Activated CD4-positive, alpha-beta T cell treated with anti-CD3 and anti-CD28 coated beads, Interleukin-2, amount 50 U/mL, for 1 hour (primary cell): ENCODE data around the gene L3MBTL1.

ENCODE experiments used
- DNase-seq: peaks from one replicate; pipeline ENCODE4 v3.0.0-alpha.2; 2020

The L3MBTL1 gene

DNA sequence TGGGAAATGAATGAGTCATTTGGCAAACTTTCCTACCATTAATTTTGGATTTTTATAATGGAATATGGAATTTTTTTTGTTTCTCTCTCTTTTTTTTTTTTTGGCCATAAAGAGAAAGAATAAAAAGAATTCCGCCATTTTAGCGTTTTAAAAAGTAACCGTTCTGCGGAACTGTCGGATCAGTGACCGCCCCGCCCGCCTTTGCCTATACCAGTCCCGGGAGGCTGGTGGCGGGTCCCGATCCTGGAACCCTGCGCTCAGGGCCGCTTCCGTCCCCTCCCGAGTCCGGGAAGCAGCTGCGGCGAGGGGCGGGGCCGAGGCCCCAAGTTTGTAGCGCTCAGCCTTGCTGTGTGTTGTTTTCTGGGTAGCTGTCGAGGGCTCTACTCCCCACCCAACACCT lies 609 bp downstream of the L3MBTL1 start:
- no peak for DNase-seq

GRCh38 chr20:43508604-43509040 lies 1.1 kb downstream of the L3MBTL1 start:
- no peak for DNase-seq

DNA sequence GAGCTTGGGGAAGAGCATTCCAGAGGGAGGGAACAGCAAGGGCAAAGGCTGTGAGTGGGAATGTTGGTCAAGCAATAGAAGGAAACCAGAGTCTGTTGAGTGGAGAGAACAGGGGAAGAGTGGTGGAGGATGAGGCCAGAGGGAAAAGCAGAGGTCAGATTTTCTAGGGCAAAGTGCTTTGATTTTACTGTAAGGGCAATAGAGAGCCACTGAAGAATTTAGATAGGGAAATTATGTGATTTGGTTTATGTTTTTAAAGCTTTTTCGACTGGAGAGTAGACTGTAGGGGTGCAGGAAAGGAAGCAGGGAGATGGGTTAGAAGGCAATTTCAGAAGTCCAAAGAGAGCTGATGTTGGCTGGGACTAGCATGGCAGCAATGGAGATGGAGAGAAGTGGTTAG lies 4.4 kb downstream of the L3MBTL1 start:
- DNase-seq = no peak

DNA sequence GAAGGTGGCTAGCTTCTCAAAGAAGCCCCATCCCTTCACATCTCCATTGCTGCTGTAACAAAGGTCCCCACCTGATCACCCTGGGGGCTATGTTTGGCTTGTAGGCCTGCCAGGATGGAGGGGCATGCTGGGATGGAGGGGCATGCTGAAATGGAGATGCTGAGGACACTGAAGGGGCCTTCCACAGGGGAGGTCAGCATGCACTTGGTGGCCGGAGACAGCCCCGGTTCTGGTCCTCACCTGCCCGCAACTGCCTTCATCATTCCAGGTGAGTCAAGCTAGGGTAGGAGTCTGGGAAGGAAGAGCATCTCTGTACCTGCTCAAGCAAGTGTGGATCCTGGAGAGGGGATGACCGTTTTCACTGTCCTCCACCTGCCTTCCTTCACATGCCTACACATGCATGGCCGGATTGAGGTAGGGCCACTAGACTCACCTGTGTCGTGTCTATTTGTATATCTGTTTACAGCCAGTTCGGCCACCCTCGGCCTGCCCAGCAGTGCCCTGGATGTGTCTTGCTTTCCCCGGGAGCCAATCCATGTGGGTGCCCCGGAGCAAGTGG lies 6.0 kb downstream of the L3MBTL1 start:
- no peak for DNase-seq

- DNase-seq = peak; percentile 89
Observed at GRCh38 chr20:43513931-43514647, 6.6 kb downstream of the L3MBTL1 start.

DNA sequence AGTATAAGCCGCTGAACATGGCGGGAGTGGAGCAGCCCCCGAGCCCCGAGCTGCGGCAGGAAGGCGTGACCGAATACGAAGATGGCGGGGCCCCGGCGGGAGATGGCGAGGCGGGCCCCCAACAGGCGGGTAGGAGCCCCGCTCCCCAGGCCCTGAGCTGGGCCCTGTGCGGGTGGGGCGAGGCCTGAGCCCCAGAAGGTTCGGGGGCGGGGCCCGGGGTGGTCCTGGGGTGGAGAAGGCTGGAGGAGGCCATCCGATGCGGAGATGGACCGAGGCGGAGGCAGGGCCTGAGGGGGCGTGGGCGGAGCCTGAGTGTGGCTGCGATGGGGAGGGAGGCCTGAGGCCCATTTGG lies 7.1 kb downstream of the L3MBTL1 start:
- no peak for DNase-seq

- no peak for DNase-seq
Observed at GRCh38 chr20:43515628-43516027, 8.1 kb downstream of the L3MBTL1 start.

DNA sequence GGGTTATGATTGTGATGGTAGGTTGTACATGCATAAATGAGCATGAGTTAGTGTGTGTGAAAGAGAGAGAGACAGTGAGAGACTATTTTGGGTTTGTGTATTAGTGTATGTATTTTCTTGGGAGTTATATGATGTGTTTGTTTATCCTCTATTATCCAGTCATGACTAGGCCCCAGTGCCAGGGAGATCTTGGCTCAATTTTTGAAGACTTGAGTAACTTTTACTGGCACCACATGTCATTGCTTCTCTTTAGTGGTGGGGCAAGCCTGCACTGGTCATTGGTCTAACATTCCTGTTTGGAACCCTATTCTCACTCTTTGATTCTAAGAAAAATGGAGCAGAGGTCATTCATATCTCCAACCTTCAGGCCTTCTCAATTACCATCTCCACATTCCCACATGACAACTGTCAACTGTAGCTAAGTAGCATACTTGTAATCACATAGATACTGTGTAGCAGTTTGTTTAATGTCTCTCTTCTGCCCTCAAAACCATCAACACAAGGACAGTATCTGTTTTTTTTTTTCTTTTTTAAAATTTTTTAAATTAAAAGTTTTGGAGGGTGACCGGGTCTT lies 8.8 kb downstream of the L3MBTL1 start:
- DNase-seq = no peak

GRCh38 chr20:43520074-43520630 lies 12.7 kb downstream of the L3MBTL1 start:
- no peak for DNase-seq

GRCh38 chr20:43525021-43525420 lies 17.5 kb downstream of the L3MBTL1 start:
- no peak for DNase-seq

GRCh38 chr20:43528258-43528875 lies 20.9 kb downstream of the L3MBTL1 start:
- DNase-seq = no peak

DNA sequence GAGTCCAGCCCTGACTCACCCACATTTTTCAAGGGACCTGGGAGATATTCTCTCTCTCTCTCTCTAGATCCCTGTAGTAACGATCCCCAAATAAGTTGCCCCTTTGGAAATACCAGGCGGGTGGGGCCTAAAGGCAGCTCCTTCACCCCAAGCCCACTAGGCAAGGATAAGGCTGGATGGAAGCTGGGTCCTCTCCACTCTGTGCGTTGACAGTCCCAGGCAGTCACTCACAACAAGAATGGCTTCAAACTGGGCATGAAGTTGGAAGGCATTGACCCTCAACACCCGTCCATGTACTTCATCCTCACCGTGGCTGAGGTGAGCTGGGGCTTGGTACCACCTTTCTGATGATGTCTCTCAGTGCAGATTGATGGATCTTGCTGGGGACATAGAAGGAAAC lies 21.6 kb downstream of the L3MBTL1 start:
- no peak for DNase-seq

- no peak for DNase-seq
Observed at GRCh38 chr20:43529457-43530153, 22.1 kb downstream of the L3MBTL1 start.

- no peak for DNase-seq
Observed at GRCh38 chr20:43530321-43531090, 23.0 kb downstream of the L3MBTL1 start.

GRCh38 chr20:43531091-43531443 lies 23.6 kb downstream of the L3MBTL1 start:
- no peak for DNase-seq

DNA sequence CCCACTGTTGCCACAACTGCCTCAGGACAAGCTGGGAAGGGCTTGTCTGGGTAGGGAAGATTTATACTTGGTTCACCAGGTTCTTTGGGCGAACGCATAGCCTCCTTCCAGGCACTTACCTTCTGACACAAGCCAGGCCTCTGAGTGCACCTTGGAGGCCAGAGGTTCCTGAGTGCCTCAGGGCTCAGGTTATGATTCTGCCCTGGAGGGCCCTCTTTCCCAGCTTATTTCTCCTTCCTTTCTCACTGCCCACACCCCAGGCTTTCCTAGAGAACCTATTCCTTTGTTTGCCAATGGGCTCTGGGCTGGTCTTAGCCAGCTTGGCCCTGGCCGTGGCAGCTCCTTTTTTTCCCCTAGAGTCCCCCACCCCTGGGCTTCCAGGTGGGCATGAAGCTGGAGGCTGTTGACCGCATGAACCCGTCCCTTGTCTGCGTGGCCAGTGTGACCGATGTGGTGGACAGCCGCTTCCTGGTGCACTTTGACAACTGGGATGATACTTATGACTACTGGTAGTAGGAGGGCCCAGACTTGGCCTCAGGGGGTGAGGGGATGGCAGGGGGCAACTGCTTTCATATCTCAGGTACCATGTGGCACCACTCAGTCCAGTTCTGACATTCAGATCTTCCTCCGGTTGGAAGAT lies 25.0 kb downstream of the L3MBTL1 start:
- DNase-seq = no peak

- DNase-seq = no peak
Observed at GRCh38 chr20:43533060-43533459, 25.6 kb downstream of the L3MBTL1 start.

GRCh38 chr20:43534016-43534415 lies 26.5 kb downstream of the L3MBTL1 start:
- no peak for DNase-seq

GRCh38 chr20:43534791-43535350 lies 27.4 kb downstream of the L3MBTL1 start:
- no peak for DNase-seq

DNA sequence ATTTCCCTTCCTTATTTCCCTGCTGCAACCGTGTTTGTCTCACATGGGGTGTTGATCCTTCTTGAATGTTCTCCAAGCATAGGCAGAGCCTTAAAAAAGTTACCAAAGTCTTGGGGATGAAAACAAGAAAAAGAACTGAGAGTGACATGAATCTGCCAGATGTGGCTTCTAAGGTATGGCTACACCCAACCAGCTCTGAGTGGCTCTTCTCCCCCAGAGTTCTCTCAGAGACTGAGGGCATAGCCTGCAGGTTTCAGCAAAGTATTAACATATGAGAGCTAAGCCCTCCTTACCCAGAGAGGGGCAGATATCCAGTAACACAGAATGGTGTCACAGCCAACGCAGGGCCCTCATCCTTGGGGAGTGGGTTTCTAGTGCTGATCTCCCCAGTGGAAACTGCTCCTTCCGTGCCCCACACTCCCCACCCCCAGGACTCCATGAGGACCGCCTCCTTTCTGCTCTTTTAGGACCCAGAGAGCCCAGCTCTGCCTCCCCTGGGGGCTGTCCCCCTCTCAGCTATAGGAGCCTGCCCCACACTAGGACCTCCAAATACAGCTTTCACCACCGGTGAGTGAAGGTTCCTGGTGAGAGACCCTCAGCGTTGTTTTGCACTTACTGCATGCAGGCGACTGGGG lies 28.0 kb downstream of the L3MBTL1 start:
- DNase-seq = no peak
